GM12864 (cell line): ENCODE data around the gene ZNF599.

Source experiments
- DNase-seq: peaks from one replicate; pipeline ENCODE4 v3.0.0-alpha.2; 2011; ENCODE audit warnings: low read depth
- H3K4me3 ChIP-seq: 2 replicates; pipeline ENCODE4 v1.5.1; 2011; ENCODE audit warnings: mild to moderate bottlenecking, low read depth, low read length, control low read depth
- CTCF ChIP-seq: IDR thresholded peaks from 2 replicates; pipeline ENCODE4 v1.5.1; 2011; ENCODE audit warnings: low read depth, mild to moderate bottlenecking, moderate library complexity, low read length, control low read depth, inconsistent platforms; ENCODE audit errors: missing control alignments

The ZNF599 gene

GRCh38 chr19:34778342-34778741, 5.3 kb upstream of the ZNF599 start:
- no peak for TF ChIP-seq CTCF
- H3K4me3 ChIP-seq = no peak overlapping the region
- DNase-seq = no peak

GRCh38 chr19:34774857-34775256, 1.8 kb upstream of the ZNF599 start:
- H3K4me3 ChIP-seq = no peak overlapping the region
- no peak for TF ChIP-seq CTCF
- DNase-seq = no peak

- no peak for DNase-seq
- H3K4me3 ChIP-seq = peak overlapping the region; percentile 69
- no peak for TF ChIP-seq CTCF
Measured at GRCh38 chr19:34773555-34773864, 495 bp upstream of the ZNF599 start.

GRCh38 chr19:34767951-34768350, 5.1 kb downstream of the ZNF599 start:
- TF ChIP-seq CTCF = no peak
- no peak overlapping the region for H3K4me3 ChIP-seq

DNA sequence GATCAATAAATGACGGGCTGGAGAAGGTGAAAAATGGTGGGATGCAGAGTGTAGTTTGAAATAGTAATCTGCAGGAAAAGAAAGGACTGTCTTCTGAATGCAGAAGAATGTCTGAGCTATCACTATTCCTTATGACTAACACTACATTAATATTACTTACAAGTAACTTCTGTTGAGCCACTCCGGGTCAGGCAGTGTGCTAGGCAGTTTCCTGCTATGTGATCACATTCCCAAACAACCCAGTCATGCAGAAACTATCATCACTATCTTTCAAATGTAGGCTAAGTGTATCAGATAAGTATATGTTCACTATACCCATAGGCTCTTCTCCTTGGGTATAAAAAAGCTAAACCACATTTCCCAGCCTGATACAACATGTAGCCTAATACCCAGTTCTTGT, 6.6 kb downstream of the ZNF599 start:
- no peak overlapping the region for H3K4me3 ChIP-seq
- no peak for DNase-seq
- no peak for TF ChIP-seq CTCF

More at GRCh38 chr19:34767951-34768350, 5.1 kb downstream of the ZNF599 start:
- no peak for DNase-seq

GRCh38 chr19:34759218-34759917, 13.6 kb downstream of the ZNF599 start:
- DNase-seq = no peak
- no peak for TF ChIP-seq CTCF
- H3K4me3 ChIP-seq = no peak overlapping the region

GRCh38 chr19:34757441-34757840, 15.6 kb downstream of the ZNF599 start:
- TF ChIP-seq CTCF = no peak
- DNase-seq = no peak
- H3K4me3 ChIP-seq = no peak overlapping the region
